ENCODE results near the gene EFCAB6.

The EFCAB6 gene

DNA sequence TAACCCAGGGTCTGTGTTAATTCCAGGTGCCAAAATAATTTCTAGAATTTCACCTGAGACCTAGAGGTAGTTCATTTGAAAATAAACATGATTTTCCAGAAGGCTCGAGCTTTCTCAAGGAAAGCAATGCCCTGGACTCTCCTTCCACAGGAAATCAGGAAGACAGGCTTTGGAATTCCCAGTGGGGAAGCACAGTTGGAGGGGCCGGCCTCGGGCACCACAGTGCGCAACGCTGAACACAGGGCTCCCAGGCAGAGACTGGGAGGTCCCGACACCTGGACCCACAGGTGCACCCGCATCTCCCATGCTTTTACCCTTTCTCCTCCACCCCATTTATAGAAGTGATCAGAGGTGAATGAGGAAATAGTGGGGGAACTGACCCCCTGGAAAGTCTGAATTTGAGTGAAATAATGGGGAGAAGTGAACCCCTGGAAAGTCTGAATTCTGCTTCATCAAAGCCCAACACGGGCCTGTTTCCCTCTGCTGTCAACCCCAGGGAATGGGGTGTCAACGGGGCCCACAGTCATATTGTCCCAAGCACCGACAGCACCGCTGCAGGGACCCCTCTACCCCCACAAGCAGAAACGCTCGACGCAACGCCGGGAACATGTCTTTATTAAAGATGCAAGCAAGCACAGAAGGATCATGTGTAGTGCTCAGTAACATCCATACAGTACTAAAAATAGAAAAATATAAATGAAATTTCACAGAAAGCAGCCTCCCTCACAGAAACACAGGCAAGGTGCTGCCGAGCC lies 12.0 kb upstream of the EFCAB6 start:
- H3K4me3 ChIP-seq (ENCODE audit: low read depth, low read length) = no peak overlapping the region
- TF ChIP-seq, protein P1, sequence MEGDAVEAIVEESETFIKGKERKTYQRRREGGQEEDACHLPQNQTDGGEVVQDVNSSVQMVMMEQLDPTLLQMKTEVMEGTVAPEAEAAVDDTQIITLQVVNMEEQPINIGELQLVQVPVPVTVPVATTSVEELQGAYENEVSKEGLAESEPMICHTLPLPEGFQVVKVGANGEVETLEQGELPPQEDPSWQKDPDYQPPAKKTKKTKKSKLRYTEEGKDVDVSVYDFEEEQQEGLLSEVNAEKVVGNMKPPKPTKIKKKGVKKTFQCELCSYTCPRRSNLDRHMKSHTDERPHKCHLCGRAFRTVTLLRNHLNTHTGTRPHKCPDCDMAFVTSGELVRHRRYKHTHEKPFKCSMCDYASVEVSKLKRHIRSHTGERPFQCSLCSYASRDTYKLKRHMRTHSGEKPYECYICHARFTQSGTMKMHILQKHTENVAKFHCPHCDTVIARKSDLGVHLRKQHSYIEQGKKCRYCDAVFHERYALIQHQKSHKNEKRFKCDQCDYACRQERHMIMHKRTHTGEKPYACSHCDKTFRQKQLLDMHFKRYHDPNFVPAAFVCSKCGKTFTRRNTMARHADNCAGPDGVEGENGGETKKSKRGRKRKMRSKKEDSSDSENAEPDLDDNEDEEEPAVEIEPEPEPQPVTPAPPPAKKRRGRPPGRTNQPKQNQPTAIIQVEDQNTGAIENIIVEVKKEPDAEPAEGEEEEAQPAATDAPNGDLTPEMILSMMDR (IDR thresholded peaks at IDR 0.05; ENCODE audit: low read depth, low read length) = no peak
- in situ Hi-C loops (cut with HindIII; ENCODE audit: low sequenced_read_pairs) = no loop called here
- no peak for DNase-seq (ENCODE audit: low read depth, low spot score)

GRCh38 chr22:43823353-43823908 lies 11.3 kb upstream of the EFCAB6 start:
- no peak overlapping the region for H3K4me3 ChIP-seq (ENCODE audit: low read depth, low read length)
- TF ChIP-seq, protein P1 (IDR thresholded peaks at IDR 0.05; ENCODE audit: low read depth, low read length) = no peak
- DNase-seq (ENCODE audit: low read depth, low spot score) = no peak
- in situ Hi-C loops (cut with HindIII; ENCODE audit: low sequenced_read_pairs) = no loop called here

DNA sequence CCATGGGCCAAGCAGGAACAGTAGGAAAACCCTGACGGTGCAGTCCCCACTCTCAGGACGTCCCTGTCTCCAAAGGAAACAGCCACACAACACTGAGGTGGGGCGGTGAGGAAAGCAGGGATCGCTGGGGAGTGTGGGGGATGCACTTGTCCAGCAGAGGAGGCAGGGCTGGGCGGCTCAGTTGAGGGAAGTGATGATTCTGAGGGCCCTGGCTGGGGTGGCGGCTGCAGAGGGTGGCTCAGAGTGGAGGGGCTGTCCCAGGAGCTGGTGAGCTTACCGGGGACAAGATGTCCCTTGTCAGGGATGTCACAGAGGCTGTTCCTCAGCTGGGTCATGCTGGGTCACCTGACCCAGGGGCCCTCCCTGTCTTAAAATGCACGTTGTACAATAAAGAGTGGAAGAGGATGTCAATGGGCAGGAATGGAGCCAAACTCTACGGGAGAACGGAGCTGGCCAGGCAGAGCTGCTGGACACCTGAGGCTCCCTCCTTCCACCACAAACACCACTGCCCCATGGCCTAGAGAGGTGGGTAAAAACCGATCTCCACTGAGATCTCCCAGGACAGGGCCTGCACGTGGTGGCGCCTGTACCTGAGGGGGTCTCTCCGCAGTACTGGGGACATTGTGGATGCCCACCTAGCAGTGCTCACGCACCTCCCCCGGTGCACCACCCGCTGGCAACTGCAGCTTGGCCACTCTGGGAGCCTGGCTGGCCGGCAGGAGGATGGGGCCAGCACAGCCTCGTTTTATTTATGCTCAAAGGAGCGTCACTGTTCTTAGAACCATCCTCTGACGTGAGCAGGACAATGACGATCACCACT lies 9.7 kb upstream of the EFCAB6 start:
- TF ChIP-seq, protein P1 (IDR thresholded peaks at IDR 0.05; ENCODE audit: low read depth, low read length) = no peak
- in situ Hi-C loops (cut with HindIII; ENCODE audit: low sequenced_read_pairs) = no loop called here
- no peak for DNase-seq (ENCODE audit: low read depth, low spot score)
- no peak overlapping the region for H3K4me3 ChIP-seq (ENCODE audit: low read depth, low read length)

- no peak for DNase-seq (ENCODE audit: low read depth, low spot score)
- H3K4me3 ChIP-seq (ENCODE audit: low read depth, low read length) = no peak overlapping the region
- in situ Hi-C loops (cut with HindIII; ENCODE audit: low sequenced_read_pairs) = no loop called here
- TF ChIP-seq, protein P1 (IDR thresholded peaks at IDR 0.05; ENCODE audit: low read depth, low read length) = no peak
Measured at GRCh38 chr22:43820651-43821305, 8.7 kb upstream of the EFCAB6 start.

DNA sequence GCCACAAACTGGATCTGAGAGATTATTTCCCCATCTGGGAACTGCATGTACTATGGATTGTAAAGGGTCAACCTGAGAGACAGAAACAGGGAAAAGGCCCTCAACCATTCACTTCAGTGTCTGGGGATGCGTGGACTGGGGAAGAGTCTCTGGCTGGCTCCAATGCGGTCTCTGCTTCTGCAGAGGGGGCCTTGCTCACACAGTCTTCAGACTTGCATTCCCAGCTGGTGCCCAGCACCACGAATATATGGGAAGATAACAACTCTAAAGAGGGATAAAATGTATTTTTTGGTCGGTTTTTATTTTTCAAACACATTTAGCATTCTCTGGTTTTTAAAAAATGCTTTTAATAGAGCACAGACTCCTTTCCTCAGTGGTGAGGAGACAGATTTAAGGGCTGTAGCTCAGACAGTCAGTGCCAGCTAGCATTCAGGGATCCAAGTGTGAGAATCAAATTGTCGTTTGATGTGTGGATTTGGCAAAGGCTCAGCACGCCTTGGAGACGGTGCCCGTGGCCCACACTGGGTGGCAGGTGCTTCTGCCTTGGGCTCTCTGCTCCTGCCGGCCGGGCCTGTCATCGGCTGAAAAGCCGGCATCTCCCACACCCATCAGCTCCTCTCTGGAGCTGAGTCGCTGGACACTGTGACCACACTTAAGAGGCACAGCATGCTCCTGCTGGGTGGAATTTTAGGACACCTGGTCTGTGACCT lies 8.0 kb upstream of the EFCAB6 start:
- TF ChIP-seq, protein P1 (IDR thresholded peaks at IDR 0.05; ENCODE audit: low read depth, low read length) = no peak
- no peak for DNase-seq (ENCODE audit: low read depth, low spot score)

More for the DNA sequence above, 8.0 kb upstream of the EFCAB6 start:
- H3K4me3 ChIP-seq (ENCODE audit: low read depth, low read length) = no peak overlapping the region
- in situ Hi-C loops (cut with HindIII; ENCODE audit: low sequenced_read_pairs) = no loop called here

All from astrocyte of the spinal cord (primary cell).